ENCODE results near the gene ERGIC1.

DNA sequence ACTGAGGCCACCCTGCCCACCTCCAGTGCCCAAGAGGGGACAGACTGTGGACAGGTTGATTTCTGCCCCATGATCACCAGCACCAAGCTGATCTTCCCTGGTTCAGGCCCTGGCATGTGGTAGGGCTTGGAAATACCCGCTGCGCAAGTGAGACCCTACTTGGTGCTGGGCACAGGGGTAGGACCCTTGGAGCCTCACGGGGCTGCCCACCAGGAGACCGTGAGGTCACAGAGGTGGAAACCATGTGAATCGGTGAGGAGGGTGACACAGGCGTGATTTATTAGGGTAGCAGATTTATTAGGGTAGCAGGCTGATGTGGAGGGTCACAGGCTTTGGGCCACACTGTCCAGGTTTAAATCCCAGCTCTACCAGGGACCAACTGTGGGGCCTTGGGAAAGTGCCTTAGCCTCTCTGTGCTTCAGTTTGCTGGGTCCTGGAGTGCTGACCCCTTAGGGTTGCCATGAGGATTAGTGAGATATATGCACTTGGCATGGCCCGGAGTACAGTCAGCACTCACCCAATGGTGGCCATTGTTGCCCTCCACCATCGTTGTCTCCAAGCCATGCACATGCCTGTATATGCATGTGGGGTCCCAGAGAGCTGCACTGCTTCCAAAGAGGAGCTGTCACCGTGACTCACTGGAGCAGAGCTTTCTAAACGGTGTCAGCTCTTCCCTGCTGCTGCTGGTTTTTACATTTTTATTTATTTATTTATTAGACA is 42.2 kb upstream of the ERGIC1 start:
- TF ChIP-seq, protein P1, sequence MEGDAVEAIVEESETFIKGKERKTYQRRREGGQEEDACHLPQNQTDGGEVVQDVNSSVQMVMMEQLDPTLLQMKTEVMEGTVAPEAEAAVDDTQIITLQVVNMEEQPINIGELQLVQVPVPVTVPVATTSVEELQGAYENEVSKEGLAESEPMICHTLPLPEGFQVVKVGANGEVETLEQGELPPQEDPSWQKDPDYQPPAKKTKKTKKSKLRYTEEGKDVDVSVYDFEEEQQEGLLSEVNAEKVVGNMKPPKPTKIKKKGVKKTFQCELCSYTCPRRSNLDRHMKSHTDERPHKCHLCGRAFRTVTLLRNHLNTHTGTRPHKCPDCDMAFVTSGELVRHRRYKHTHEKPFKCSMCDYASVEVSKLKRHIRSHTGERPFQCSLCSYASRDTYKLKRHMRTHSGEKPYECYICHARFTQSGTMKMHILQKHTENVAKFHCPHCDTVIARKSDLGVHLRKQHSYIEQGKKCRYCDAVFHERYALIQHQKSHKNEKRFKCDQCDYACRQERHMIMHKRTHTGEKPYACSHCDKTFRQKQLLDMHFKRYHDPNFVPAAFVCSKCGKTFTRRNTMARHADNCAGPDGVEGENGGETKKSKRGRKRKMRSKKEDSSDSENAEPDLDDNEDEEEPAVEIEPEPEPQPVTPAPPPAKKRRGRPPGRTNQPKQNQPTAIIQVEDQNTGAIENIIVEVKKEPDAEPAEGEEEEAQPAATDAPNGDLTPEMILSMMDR (IDR thresholded peaks at IDR 0.05; ENCODE audit: insufficient read depth, low read depth, low read length): no peak
- no peak for TF ChIP-seq EZH2 (IDR thresholded peaks at IDR 0.05; ENCODE audit: insufficient read depth, low read length)

All from astrocyte (in vitro differentiated cells and primary cell).